ENCODE results near the gene KRT16. TPM values are rescaled to one million over a fixed set of nuclear protein-coding genes. Genes with fewer than 3 reads are reported as not detected.
"Not testable (repeated sequence)": the region's sequence is repeated elsewhere in the genome, so short reads cannot be mapped to it uniquely, and the experiment has no call there.

KRT16 gene
- total RNA-seq, 4 donors from 2014 or later = 0.79 TPM; not detected in 3

GRCh38 chr17:41631025-41631897, 18.7 kb upstream of the KRT16 start:
- H3K4me1 ChIP-seq = peaks cover 0 to 8% (median 0%) of the 10 kb centered on the region in 4 donors
- in situ Hi-C loops (cut with MboI; ENCODE audit: low pct_ligation_motif_present in 1 of 4, low pct_unique_long_range_greater_than_20kb in 1 of 4, low sequenced_read_pairs in 3 of 4) (loop anchor here in 1 of 4 donors (25.0 kb wide), 1 partner anchor 719 kb away; no protein-coding TSS in a partner anchor), intact Hi-C loops (cut with DNase I; ENCODE audit: low total_unique reads) (loop anchor here (10.0 kb wide), 1 partner anchor 716 kb away; no protein-coding TSS in a partner anchor)
- H3K9me3 ChIP-seq = no peaks in the 10 kb centered on the region
- no peaks in the 10 kb centered on the region for H3K36me3 ChIP-seq
- no peak for DNase-seq
- TF ChIP-seq POLR2AphosphoS5 (IDR thresholded peaks at IDR 0.05) (no peak), CTCF (IDR thresholded peaks at IDR 0.05) (no peak), POLR2A (IDR thresholded peaks at IDR 0.05) (no peak), EP300 (IDR thresholded peaks at IDR 0.05; ENCODE audit: low read depth) (no peak)
- H3K27ac ChIP-seq = no peak overlapping the region
- H3K27me3 ChIP-seq = no peaks in the 10 kb centered on the region
- H3K4me3 ChIP-seq = no peak overlapping the region
- 78 to 81% methylated on average over 1 to 8 of the region's 8 CpGs for WGBS, 2 donors (ENCODE audit: low coverage in 1 of 2)

- H3K27ac ChIP-seq = no peak overlapping the region
- WGBS, 2 donors (ENCODE audit: low coverage in 1 of 2) = 71 to 100% methylated on average over 2 to 13 of the region's 13 CpGs
- H3K9me3 ChIP-seq = no peaks in the 10 kb centered on the region
- H3K4me1 ChIP-seq = peaks cover 0 to 1% (median 0%) of the 10 kb centered on the region in 4 donors
- intact Hi-C loops (cut with DNase I; ENCODE audit: low total_unique reads) = loop anchor here (10.0 kb wide), 1 partner anchor 715 kb away; no protein-coding TSS in a partner anchor
- DNase-seq = no peak
- H3K27me3 ChIP-seq = peaks cover 6% of the 10 kb centered on the region
- no peak for TF ChIP-seq POLR2AphosphoS5 (IDR thresholded peaks at IDR 0.05)
- TF ChIP-seq CTCF (IDR thresholded peaks at IDR 0.05) = no peak
- no peak for TF ChIP-seq POLR2A (IDR thresholded peaks at IDR 0.05)
- TF ChIP-seq EP300 (IDR thresholded peaks at IDR 0.05; ENCODE audit: low read depth) = no peak
- in situ Hi-C loops (cut with MboI; ENCODE audit: low pct_ligation_motif_present in 1 of 4, low pct_unique_long_range_greater_than_20kb in 1 of 4, low sequenced_read_pairs in 3 of 4) = loop anchor here in 1 of 4 donors (25.0 kb wide), 1 partner anchor 718 kb away; no protein-coding TSS in a partner anchor
- H3K36me3 ChIP-seq = no peaks in the 10 kb centered on the region
- H3K4me3 ChIP-seq = no peak overlapping the region
Measured at GRCh38 chr17:41629826-41630670, 17.5 kb upstream of the KRT16 start.

- 60 to 86% methylated on average over 1 to 10 of the region's 10 CpGs for WGBS, 2 donors (ENCODE audit: low coverage in 1 of 2)
- in situ Hi-C loops (cut with MboI; ENCODE audit: low pct_ligation_motif_present in 1 of 4, low pct_unique_long_range_greater_than_20kb in 1 of 4, low sequenced_read_pairs in 3 of 4) = loop anchor here in 1 of 4 donors (25.0 kb wide), 1 partner anchor 717 kb away; no protein-coding TSS in a partner anchor
- no peaks in the 10 kb centered on the region for H3K9me3 ChIP-seq
- no peak overlapping the region for H3K27ac ChIP-seq
- H3K4me1 ChIP-seq = no peaks in the 10 kb centered on the region
- H3K36me3 ChIP-seq = no peaks in the 10 kb centered on the region
- H3K4me3 ChIP-seq = no peak overlapping the region
- TF ChIP-seq POLR2AphosphoS5 (IDR thresholded peaks at IDR 0.05) (no peak), POLR2A (IDR thresholded peaks at IDR 0.05) (no peak), CTCF (IDR thresholded peaks at IDR 0.05) (no peak), EP300 (IDR thresholded peaks at IDR 0.05; ENCODE audit: low read depth) (no peak)
- DNase-seq = no peak
- intact Hi-C loops (cut with DNase I; ENCODE audit: low total_unique reads) = no loop called here
- peaks cover 6% of the 10 kb centered on the region for H3K27me3 ChIP-seq
Measured at GRCh38 chr17:41629316-41629715, 16.7 kb upstream of the KRT16 start.

- H3K4me3 ChIP-seq; H3K27me3 ChIP-seq; intact Hi-C loops (cut with DNase I; ENCODE audit: low total_unique reads); DNase-seq; H3K27ac ChIP-seq; H3K36me3 ChIP-seq; H3K4me1 ChIP-seq; H3K9me3 ChIP-seq: not testable (repeated sequence)
- 78 to 82% methylated on average over 3 to 11 of the region's 11 CpGs for WGBS, 2 donors (ENCODE audit: low coverage in 1 of 2)
- in situ Hi-C loops (cut with MboI; ENCODE audit: low pct_ligation_motif_present in 1 of 4, low pct_unique_long_range_greater_than_20kb in 1 of 4, low sequenced_read_pairs in 3 of 4) = loop anchor here in 1 of 4 donors (25.0 kb wide), 1 partner anchor 716 kb away; no protein-coding TSS in a partner anchor
Measured at GRCh38 chr17:41628621-41629255, 16.2 kb upstream of the KRT16 start.

- in situ Hi-C loops (cut with MboI; ENCODE audit: low pct_ligation_motif_present in 1 of 4, low pct_unique_long_range_greater_than_20kb in 1 of 4, low sequenced_read_pairs in 3 of 4) = loop anchor here in 1 of 4 donors (25.0 kb wide), 1 partner anchor 716 kb away; no protein-coding TSS in a partner anchor
- intact Hi-C loops (cut with DNase I; ENCODE audit: low total_unique reads); H3K4me3 ChIP-seq; H3K27ac ChIP-seq; H3K9me3 ChIP-seq; DNase-seq; H3K27me3 ChIP-seq; H3K36me3 ChIP-seq; H3K4me1 ChIP-seq: not testable (repeated sequence)
- no CpG with 5 or more reads among the region's 1 CpG for WGBS, 2 donors (ENCODE audit: low coverage in 1 of 2)
Measured at GRCh38 chr17:41628073-41628370, 15.5 kb upstream of the KRT16 start.

Measured in transverse colon (tissue), 4 donors.